Stimulated activated CD8-positive, alpha-beta memory T cell treated with anti-CD3 and anti-CD28 coated beads, Interleukin-12 subunit alpha, Interleukin-12 subunit beta, amount 100 ng/mL, for 4 hours (primary cell): Measurements from ENCODE around the gene C16orf54.
"Not testable (repeated sequence)": the region's sequence is repeated elsewhere in the genome, so short reads cannot be mapped to it uniquely, and the experiment has no call there.

ENCODE experiments used
- DNase-seq: peaks from one replicate; pipeline ENCODE4 v3.0.0-alpha.2; 2020; ENCODE audit warnings: low read depth

Gene C16orf54

GRCh38 chr16:29745853-29746345, at the start of gene C16orf54:
Gene C16orf54, minus strand, starts transcription at chr16:29745990. Its CDS starts 1,039 bp downstream, at chr16:29744951.
- DNase-seq, result peak; percentile 78

- DNase-seq, result no peak
Measured at GRCh38 chr16:29794231-29794710, 48.5 kb upstream of the C16orf54 start.

GRCh38 chr16:29793153-29793552, 47.4 kb upstream of the C16orf54 start:
- DNase-seq, result not testable (repeated sequence)

- DNase-seq, result no peak
Measured at GRCh38 chr16:29791845-29792807, 46.3 kb upstream of the C16orf54 start.

GRCh38 chr16:29790949-29791844, 45.4 kb upstream of the C16orf54 start:
- DNase-seq, result no peak

GRCh38 chr16:29790183-29790948, 44.6 kb upstream of the C16orf54 start, which contains the start of gene KIF22:
Gene KIF22, plus strand, starts transcription at chr16:29790751. Its CDS starts 9 bp downstream, at chr16:29790760.
- DNase-seq, result peak; percentile 99

- no peak for DNase-seq
Measured at GRCh38 chr16:29789775-29790182, 44.0 kb upstream of the C16orf54 start.

GRCh38 chr16:29787155-29787554, 41.4 kb upstream of the C16orf54 start:
- DNase-seq, result not testable (repeated sequence)

- peak; percentile 50 for DNase-seq
Measured at GRCh38 chr16:29784901-29785500, 39.2 kb upstream of the C16orf54 start.

GRCh38 chr16:29784157-29784556, 38.4 kb upstream of the C16orf54 start:
- DNase-seq, result no peak

- DNase-seq, result not testable (repeated sequence)
Measured at GRCh38 chr16:29783094-29783953, 37.5 kb upstream of the C16orf54 start.

- DNase-seq, result no peak
Measured at GRCh38 chr16:29779474-29779873, 33.7 kb upstream of the C16orf54 start.

GRCh38 chr16:29777576-29778350, 32.0 kb upstream of the C16orf54 start, which contains the start of gene ZG16:
Gene ZG16, plus strand, starts transcription at chr16:29778256. Its CDS starts 1,011 bp downstream, at chr16:29779267.
- DNase-seq, result no peak

GRCh38 chr16:29775742-29776408, 30.1 kb upstream of the C16orf54 start:
- DNase-seq, result no peak

GRCh38 chr16:29774730-29775129, 28.9 kb upstream of the C16orf54 start:
- DNase-seq, result no peak

GRCh38 chr16:29772330-29772729, 26.5 kb upstream of the C16orf54 start:
- DNase-seq, result not testable (repeated sequence)

GRCh38 chr16:29770250-29770929, 24.6 kb upstream of the C16orf54 start:
- no peak for DNase-seq

- no peak for DNase-seq
Measured at GRCh38 chr16:29769507-29769906, 23.7 kb upstream of the C16orf54 start.
